H1 (cell line): ENCODE measurements around the gene VAV2. TPM values are rescaled to one million over a fixed set of nuclear protein-coding genes. Genes with fewer than 3 reads are reported as not detected.

Experiments
- CTCF ChIA-PET: fragments of 300-600 bp; sonication (Branson Sonifier 250); formaldehyde crosslinking; loops from one replicate; lab custom pipeline; 2021; ENCODE audit not compliant: partially characterized antibody; lab: Charles Lee
- POLR2A ChIA-PET: fragments of 300-600 bp; sonication (Branson Sonifier 250); formaldehyde crosslinking; loops from one replicate; lab custom pipeline; 2021; ENCODE audit warnings: inconsistent platforms; ENCODE audit not compliant: partially characterized antibody; lab: Charles Lee
- DNase-seq, 2 experiments: peaks; one replicate each; pipeline versions ENCODE4 v3.0.0 to v3.0.0-alpha.2; 2010 to 2022; ENCODE audit warnings: low spot score in 2 of 2, low read depth in 1 of 2, mixed read lengths in 1 of 2
- FAIRE-seq: peaks from 2 replicates; lab custom pipeline; 2011; peaks lifted over from hg19 to GRCh38; lab: Jason Lieb, UNC
- H2AFZ ChIP-seq: 2 replicates; pipeline ENCODE4 v1.8.1; 2012; ENCODE audit warnings: low read length, inconsistent platforms
- H2AK5ac ChIP-seq: 2 replicates; pipeline ENCODE4 v1.6.1; 2013; ENCODE audit warnings: low read depth, low read length
- H2BK120ac ChIP-seq: replicated peaks from 2 replicates; pipeline ENCODE3; 2013; ENCODE audit warnings: low read depth, low read length, inconsistent platforms
- H2BK12ac ChIP-seq: 2 replicates; pipeline ENCODE4 v1.6.1; 2013; ENCODE audit warnings: low read depth, low read length
- H2BK15ac ChIP-seq: 2 replicates; pipeline ENCODE4 v1.6.1; 2013; ENCODE audit warnings: low read length
- H2BK20ac ChIP-seq: 2 replicates; pipeline ENCODE4 v1.6.1; 2013; ENCODE audit warnings: low read length
- H2BK5ac ChIP-seq: 2 replicates; pipeline ENCODE4 v1.6.1; 2013; ENCODE audit warnings: low read depth, low read length
- H3K14ac ChIP-seq: 2 replicates; pipeline ENCODE4 v1.6.1; 2013; ENCODE audit warnings: inconsistent platforms; ENCODE audit not compliant: insufficient read length
- H3K18ac ChIP-seq: 2 replicates; pipeline ENCODE4 v1.6.1; 2013; ENCODE audit warnings: low read length; ENCODE audit errors: extremely low read depth
- H3K23ac ChIP-seq: 2 replicates; pipeline ENCODE4 v1.6.1; 2013; ENCODE audit warnings: inconsistent platforms; ENCODE audit not compliant: insufficient read length
- H3K23me2 ChIP-seq: 2 replicates; pipeline ENCODE4 v1.6.1; 2013; ENCODE audit warnings: low read depth, low read length
- H3K27ac ChIP-seq: 2 replicates; pipeline ENCODE4 v1.6.1; 2011; ENCODE audit warnings: low read depth, low read length, inconsistent platforms
- H3K27me3 ChIP-seq, 4 experiments: replicated peaks in 1 of 4; 1 replicate in 1 of 4; 2 replicates in 3 of 4; pipeline versions ENCODE4 v1.6.1 to v1.8.1; 2011 to 2013; ENCODE audit warnings: low read length in 3 of 4, mild to moderate bottlenecking in 3 of 4, inconsistent platforms in 2 of 4, mixed read lengths in 2 of 4, moderate library complexity in 1 of 4; ENCODE audit not compliant: control insufficient read depth in 3 of 4, insufficient read depth in 3 of 4; ENCODE audit errors: extremely low read depth in 1 of 4
- H3K36me3 ChIP-seq, 4 experiments: 2 replicates each; pipeline versions ENCODE4 v1.6.1 to v1.8.1; 2011 to 2013; ENCODE audit warnings: mild to moderate bottlenecking in 4 of 4, low read length in 3 of 4, moderate library complexity in 2 of 4, control low read depth in 1 of 4, inconsistent platforms in 1 of 4; ENCODE audit not compliant: insufficient read depth in 4 of 4, control insufficient read depth in 2 of 4
- H3K4ac ChIP-seq: replicated peaks from 2 replicates; pipeline ENCODE3; 2013; ENCODE audit warnings: low read length, low read depth, mixed read lengths, inconsistent platforms; ENCODE audit not compliant: insufficient read length
- H3K4me1 ChIP-seq, 4 experiments: replicated peaks in 1 of 4; 1 replicate in 1 of 4; 2 replicates in 3 of 4; pipeline versions ENCODE4 v1.6.1 to v1.8.1; 2011 to 2013; ENCODE audit warnings: low read length in 3 of 4, inconsistent platforms in 2 of 4, mixed read lengths in 1 of 4; ENCODE audit not compliant: insufficient read depth in 4 of 4, control insufficient read depth in 3 of 4
- H3K4me2 ChIP-seq, 2 experiments: 2 replicates each; pipeline versions ENCODE4 v1.6.1 to v1.8.1; 2011 to 2013; ENCODE audit warnings: low read depth in 2 of 2, low read length in 2 of 2, control low read depth in 1 of 2, inconsistent platforms in 1 of 2, mild to moderate bottlenecking in 1 of 2; ENCODE audit not compliant: insufficient read depth in 1 of 2
- H3K4me3 ChIP-seq, 4 experiments: fragments of 200-600, 300-600 bp in 1 of 4; sonication (generic), shearing (Covaris generic), sonication (Bioruptor Twin) in 1 of 4; 2 replicates each; pipeline versions ENCODE4 v1.5.1 to v1.8.1; 2011 to 2016; ENCODE audit warnings: low read length in 4 of 4, low read depth in 3 of 4, control low read depth in 2 of 4, inconsistent platforms in 2 of 4, mild to moderate bottlenecking in 2 of 4, mixed read lengths in 1 of 4, moderate library complexity in 1 of 4; ENCODE audit not compliant: insufficient read depth in 2 of 4; ENCODE audit errors: extremely low read depth in 1 of 4
- H3K56ac ChIP-seq: replicated peaks from 2 replicates; pipeline ENCODE3; 2013; ENCODE audit warnings: low read depth, mild to moderate bottlenecking, mixed read lengths, low read length, inconsistent platforms; ENCODE audit not compliant: insufficient read length
- H3K79me1 ChIP-seq: 2 replicates; pipeline ENCODE4 v1.6.1; 2013; ENCODE audit warnings: low read depth, low read length, control low read depth
- H3K79me2 ChIP-seq, 2 experiments: 2 replicates each; pipeline versions ENCODE4 v1.6.1 to v1.8.1; 2012 to 2013; ENCODE audit warnings: low read length in 2 of 2, mild to moderate bottlenecking in 2 of 2, inconsistent platforms in 1 of 2; ENCODE audit not compliant: insufficient read depth in 2 of 2, control insufficient read depth in 1 of 2
- H3K9ac ChIP-seq, 4 experiments: replicated peaks in 1 of 4; 1 replicate in 1 of 4; 2 replicates in 3 of 4; pipeline versions ENCODE4 v1.6.1 to v1.8.1; 2011 to 2013; ENCODE audit warnings: low read depth in 3 of 4, low read length in 3 of 4, control low read depth in 2 of 4, mild to moderate bottlenecking in 2 of 4, moderate library complexity in 2 of 4, inconsistent platforms in 1 of 4; ENCODE audit errors: extremely low read depth in 1 of 4
- H3K9me3 ChIP-seq, 2 experiments: 2 replicates each; pipeline versions ENCODE4 v1.6.1 to v1.8.1; 2012 to 2013; ENCODE audit warnings: mild to moderate bottlenecking in 2 of 2, moderate library complexity in 2 of 2, control low read depth in 1 of 2, inconsistent platforms in 1 of 2, low read depth in 1 of 2, low read length in 1 of 2, mixed read lengths in 1 of 2; ENCODE audit not compliant: insufficient read depth in 2 of 2
- H4K20me1 ChIP-seq, 2 experiments: replicated peaks in 1 of 2; 2 replicates each; pipeline versions ENCODE3 to v1.8.1; 2011 to 2013; ENCODE audit warnings: inconsistent platforms in 2 of 2, low read length in 2 of 2, mild to moderate bottlenecking in 1 of 2; ENCODE audit not compliant: insufficient read depth in 2 of 2, control insufficient read depth in 1 of 2
- H4K5ac ChIP-seq: 2 replicates; pipeline ENCODE4 v1.6.1; 2013; ENCODE audit warnings: low read length, low read depth, mixed read lengths, inconsistent platforms; ENCODE audit not compliant: insufficient read length
- H4K8ac ChIP-seq: 2 replicates; pipeline ENCODE4 v1.8.0; 2013; ENCODE audit warnings: mild to moderate bottlenecking, moderate library complexity, low read length, inconsistent platforms; ENCODE audit not compliant: insufficient read depth; ENCODE audit errors: extremely low read depth
- H4K91ac ChIP-seq: replicated peaks from 2 replicates; pipeline ENCODE3; 2013; ENCODE audit warnings: low read length, mixed read lengths, inconsistent platforms; ENCODE audit not compliant: insufficient read length
- ASH2L ChIP-seq: fragments of 200-600, 300-600 bp; sonication (generic); IDR thresholded peaks from one replicate; pipeline ENCODE4 v1.7.1; 2017; ENCODE audit warnings: low read length
- HDAC2 ChIP-seq, 2 experiments: fragments of 300-600 bp in 1 of 2; sonication (generic) in 1 of 2; IDR thresholded peaks; 2 replicates each; pipeline ENCODE4 v1.6.1; 2011 to 2012; ENCODE audit warnings: low read depth in 2 of 2, low read length in 2 of 2, mild to moderate bottlenecking in 2 of 2, moderate library complexity in 2 of 2, borderline replicate concordance in 1 of 2, inconsistent platforms in 1 of 2
- SAP30 ChIP-seq: fragments of 300-600 bp; sonication (generic); IDR thresholded peaks from 2 replicates; pipeline ENCODE4 v1.7.1; 2012; ENCODE audit warnings: low read length, moderate library complexity, mild to moderate bottlenecking, inconsistent platforms; ENCODE audit not compliant: insufficient read depth, insufficient replicate concordance
- SIX5 ChIP-seq: IDR thresholded peaks from 2 replicates; pipeline ENCODE4 v1.6.1; 2011; ENCODE audit warnings: mild to moderate bottlenecking, low read depth, low read length
- SP4 ChIP-seq: IDR thresholded peaks from 2 replicates; pipeline ENCODE4 v1.6.1; 2012; ENCODE audit warnings: low read length, inconsistent platforms
- WGBS, 2 experiments: shearing (Covaris generic) in 1 of 2; methylation state at CpG; one replicate each; pipeline versions ENCODE4 v1.1.6 to v1.1.7; 2013 to 2015; ENCODE audit warnings: low lambda C conversion rate in 2 of 2, mixed read lengths in 2 of 2, inconsistent platforms in 1 of 2, low coverage in 1 of 2, missing lambda C conversion rate in 1 of 2; ENCODE audit not compliant: insufficient replicate concordance in 2 of 2, insufficient coverage in 1 of 2, insufficient read length in 1 of 2; ENCODE audit errors: extremely low coverage in 1 of 2, missing lambda C conversion rate in 1 of 2; 5-methylcytosine and 5-hydroxymethylcytosine counted together
- polyA plus RNA-seq, 7 experiments: library from polyadenylated mRNA; depleted of rRNA in 3 of 7; stranded (reverse) in 5 of 7; unstranded in 2 of 7; fragments of >200 nt in 5 of 7; fragments of 200-250 nt in 2 of 7; gene quantifications; 1 replicate in 5 of 7; 2 replicates in 1 of 7; 4 replicates in 1 of 7; pipeline versions ENCODE4 v1.2.1 to v1.2.3, GENCODE V29; 2011 to 2013; ENCODE audit warnings: missing spikeins in 2 of 7, mixed read lengths in 2 of 7
- total RNA-seq: library from RNA; stranded (reverse); fragmentation: NEBNext Ultra II Directional; extraction: Animal tissue kit (Norgen Biotek cat#: 25700); gene quantifications from 2 replicates; pipeline ENCODE4 v1.2.1, GENCODE V29; 2021

The VAV2 gene
- total and polyA plus RNA-seq, 2 of the 8 experiments (the other 6 are each of a cell fraction or from before 2014, with no cell fraction given), result 13.6 to 37.6 TPM

DNA sequence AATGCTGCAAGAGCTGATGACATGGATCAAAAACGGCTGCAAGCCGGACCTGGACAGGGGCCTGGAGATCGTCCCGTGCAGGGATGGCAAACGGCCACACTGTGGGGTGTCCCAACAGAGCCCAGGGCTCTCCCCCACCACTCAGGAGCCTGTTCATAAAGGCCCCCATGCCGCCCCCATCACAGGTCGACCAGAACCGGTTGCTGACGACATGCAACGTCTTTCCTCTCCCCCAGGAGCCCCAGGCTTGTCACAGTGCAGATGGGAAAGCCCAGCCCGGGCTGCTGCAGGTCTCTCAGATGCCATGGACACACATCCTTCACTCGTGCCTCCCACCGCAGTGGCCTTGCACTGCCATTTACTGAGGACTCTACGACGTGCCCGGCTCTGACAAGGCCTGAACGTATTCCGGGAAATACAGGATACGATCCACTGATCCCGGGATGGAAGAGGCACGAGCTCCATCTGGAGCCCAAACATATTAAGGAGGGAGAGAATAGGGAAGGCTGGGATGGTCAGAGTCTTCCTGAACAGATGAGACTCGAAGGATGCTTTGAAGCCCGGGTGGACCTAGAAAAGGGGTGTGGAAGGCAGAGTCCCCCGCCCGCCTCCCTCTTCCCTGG, 177.4 kb downstream of the VAV2 start:
- Histone ChIP-seq H3K4me3 (no peak overlapping the region), H3K4ac (no peak overlapping the region), H2BK5ac (no peak overlapping the region), H2BK120ac (no peak overlapping the region), H3K23me2 (no peaks in the 10 kb centered on the region), H4K20me1 (peaks cover 0 to 5% of the 10 kb centered on the region in 2 experiments), H2BK20ac (no peak overlapping the region), H4K8ac (no peak overlapping the region), H3K4me1 (no peaks in the 10 kb centered on the region), H3K27me3 (no peaks in the 10 kb centered on the region), H3K4me2 (no peak overlapping the region), H3K36me3 (0 out of 8 replicates have a peak, but pooled peaks cover 0 to 3% (median 0%) of the 10 kb centered on the region in 4 experiments), H4K91ac (no peak overlapping the region), H3K27ac (no peak overlapping the region), H2BK12ac (no peak overlapping the region), H3K9ac (no peak overlapping the region; a peak in 1 of 7 replicates), H2AK5ac (no peak overlapping the region), H3K9me3 (no peaks in the 10 kb centered on the region), H3K23ac (no peak overlapping the region), H3K18ac (no peak overlapping the region), H3K14ac (no peak overlapping the region), H2AFZ (no peak overlapping the region), H3K56ac (no peak overlapping the region), H4K5ac (no peak overlapping the region), H2BK15ac (no peak overlapping the region), H3K79me1 (no peaks in the 10 kb centered on the region; the same call in 1 of the 2 replicates), H3K79me2 (no peaks in the 10 kb centered on the region)
- DNase-seq, result no peak
- CTCF ChIA-PET, result interaction anchor here (0.6 to 3.4 kb wide), 8 partner anchors 9 to 181 kb away, joined by 3 to 13 read pairs (median 5); no protein-coding TSS in a partner anchor
- WGBS, 2 experiments, result 88% methylated on average over 21 of the region's 25 CpGs; no CpG with 5 or more reads in 1 of the 2 experiments
- POLR2A ChIA-PET, result interaction anchor here (0.6 kb wide), 1 partner anchor 9 kb away, joined by 3 read pairs; no protein-coding TSS in a partner anchor
- no peak for FAIRE-seq
- TF ChIP-seq SIX5, result no peak
- no peak for TF ChIP-seq SP4
- no peak for TF ChIP-seq ASH2L
- no peak for TF ChIP-seq HDAC2 (IDR thresholded peaks at IDR 0.05; ENCODE audit: borderline replicate concordance in 1 of 2, low read depth in 2 of 2, low read length in 2 of 2)
- TF ChIP-seq SAP30, result no peak
